Measurements from ENCODE around the gene PTCHD4. TPM values are rescaled to one million over a fixed set of nuclear protein-coding genes. Genes with fewer than 3 reads are reported as not detected.
"Not testable (repeated sequence)": the region's sequence is repeated elsewhere in the genome, so short reads cannot be mapped to it uniquely, and the experiment has no call there.

Gene PTCHD4
- total RNA-seq: not detected in 2 replicates

- intact Hi-C loops (cut with micrococcal nuclease): no loop called here
- Mint-ChIP-seq H3K27ac (no peak within 1 kb of the TSS), H3K4me3 (ENCODE audit: low read depth) (no peak within 1 kb of the TSS), H3K27me3 (ENCODE audit: low read depth) (no peaks in the 10 kb centered on the region), H3K9me3 (peaks cover 4% of the 10 kb centered on the region), H3K4me1 (ENCODE audit: low read depth) (no peaks in the 10 kb centered on the region), H3K36me3 (ENCODE audit: low read depth) (no peaks in the 10 kb centered on the region)
- no peak for DNase-seq (ENCODE audit: low spot score)
Observed at GRCh38 chr6:48111143-48111506, at the start of gene PTCHD4. Gene PTCHD4 (minus strand): TSS chr6:48111197. CDS start chr6:48068957, 42,240 bp downstream.

GRCh38 chr6:48151142-48151541, 40.1 kb upstream of the PTCHD4 start:
- Mint-ChIP-seq H3K9me3 (peaks cover 28% of the 10 kb centered on the region), H3K36me3 (ENCODE audit: low read depth) (no peaks in the 10 kb centered on the region), H3K4me1 (ENCODE audit: low read depth) (no peaks in the 10 kb centered on the region), H3K27me3 (ENCODE audit: low read depth) (no peaks in the 10 kb centered on the region), H3K27ac (no peak overlapping the region), H3K4me3 (ENCODE audit: low read depth) (no peak overlapping the region)
- DNase-seq (ENCODE audit: low spot score): no peak
- intact Hi-C loops (cut with micrococcal nuclease): no loop called here

- H3K36me3 Mint-ChIP-seq (ENCODE audit: low read depth): no peaks in the 10 kb centered on the region
- H3K4me1 Mint-ChIP-seq (ENCODE audit: low read depth): no peaks in the 10 kb centered on the region
- no peak for DNase-seq (ENCODE audit: low spot score)
- no peak overlapping the region for H3K27ac Mint-ChIP-seq
- intact Hi-C loops (cut with micrococcal nuclease): no loop called here
- H3K4me3 Mint-ChIP-seq (ENCODE audit: low read depth): no peak overlapping the region
- H3K9me3 Mint-ChIP-seq: peaks cover 28% of the 10 kb centered on the region
- no peaks in the 10 kb centered on the region for H3K27me3 Mint-ChIP-seq (ENCODE audit: low read depth)
Observed at GRCh38 chr6:48150701-48151100, 39.7 kb upstream of the PTCHD4 start.

GRCh38 chr6:48147051-48147450, 36.1 kb upstream of the PTCHD4 start:
- H3K36me3 Mint-ChIP-seq (ENCODE audit: low read depth): no peaks in the 10 kb centered on the region

GRCh38 chr6:48144021-48144420, 33.0 kb upstream of the PTCHD4 start:
- Mint-ChIP-seq H3K27ac (no peak overlapping the region), H3K36me3 (ENCODE audit: low read depth) (no peaks in the 10 kb centered on the region)

More at GRCh38 chr6:48147051-48147450, 36.1 kb upstream of the PTCHD4 start:
- DNase-seq (ENCODE audit: low spot score): no peak
- Mint-ChIP-seq H3K4me1 (ENCODE audit: low read depth) (no peaks in the 10 kb centered on the region), H3K9me3 (peaks cover 15% of the 10 kb centered on the region), H3K27ac (no peak overlapping the region), H3K27me3 (ENCODE audit: low read depth) (no peaks in the 10 kb centered on the region), H3K4me3 (ENCODE audit: low read depth) (no peak overlapping the region)
- intact Hi-C loops (cut with micrococcal nuclease): no loop called here

GRCh38 chr6:48141975-48142374, 31.0 kb upstream of the PTCHD4 start:
- H3K9me3 Mint-ChIP-seq: no peaks in the 10 kb centered on the region
- H3K27ac Mint-ChIP-seq: no peak overlapping the region
- no peaks in the 10 kb centered on the region for H3K36me3 Mint-ChIP-seq (ENCODE audit: low read depth)
- intact Hi-C loops (cut with micrococcal nuclease): no loop called here
- no peak overlapping the region for H3K4me3 Mint-ChIP-seq (ENCODE audit: low read depth)
- DNase-seq (ENCODE audit: low spot score): no peak
- no peaks in the 10 kb centered on the region for H3K4me1 Mint-ChIP-seq (ENCODE audit: low read depth)
- H3K27me3 Mint-ChIP-seq (ENCODE audit: low read depth): no peaks in the 10 kb centered on the region

More at GRCh38 chr6:48144021-48144420, 33.0 kb upstream of the PTCHD4 start:
- Mint-ChIP-seq H3K4me3 (ENCODE audit: low read depth) (no peak overlapping the region), H3K27me3 (ENCODE audit: low read depth) (no peaks in the 10 kb centered on the region), H3K4me1 (ENCODE audit: low read depth) (no peaks in the 10 kb centered on the region), H3K9me3 (no peaks in the 10 kb centered on the region)
- DNase-seq (ENCODE audit: low spot score): no peak
- intact Hi-C loops (cut with micrococcal nuclease): no loop called here

- DNase-seq (ENCODE audit: low spot score): no peak
- intact Hi-C loops (cut with micrococcal nuclease): no loop called here
- H3K4me1 Mint-ChIP-seq (ENCODE audit: low read depth): no peaks in the 10 kb centered on the region
- H3K27me3 Mint-ChIP-seq (ENCODE audit: low read depth): no peaks in the 10 kb centered on the region
- H3K27ac Mint-ChIP-seq: no peak overlapping the region
- H3K36me3 Mint-ChIP-seq (ENCODE audit: low read depth): no peaks in the 10 kb centered on the region
- H3K4me3 Mint-ChIP-seq (ENCODE audit: low read depth): no peak overlapping the region
- H3K9me3 Mint-ChIP-seq: no peaks in the 10 kb centered on the region
Observed at GRCh38 chr6:48139818-48140614, 29.0 kb upstream of the PTCHD4 start.

GRCh38 chr6:48136856-48137255, 25.9 kb upstream of the PTCHD4 start:
- Mint-ChIP-seq H3K27ac (no peak overlapping the region), H3K4me1 (ENCODE audit: low read depth) (no peaks in the 10 kb centered on the region), H3K4me3 (ENCODE audit: low read depth) (no peak overlapping the region), H3K27me3 (ENCODE audit: low read depth) (no peaks in the 10 kb centered on the region), H3K9me3 (no peaks in the 10 kb centered on the region), H3K36me3 (ENCODE audit: low read depth) (no peaks in the 10 kb centered on the region)
- intact Hi-C loops (cut with micrococcal nuclease): no loop called here
- no peak for DNase-seq (ENCODE audit: low spot score)

- H3K9me3 Mint-ChIP-seq: no peaks in the 10 kb centered on the region
- H3K4me1 Mint-ChIP-seq (ENCODE audit: low read depth): no peaks in the 10 kb centered on the region
- intact Hi-C loops (cut with micrococcal nuclease): no loop called here
- DNase-seq (ENCODE audit: low spot score): no peak
- no peak overlapping the region for H3K4me3 Mint-ChIP-seq (ENCODE audit: low read depth)
- H3K36me3 Mint-ChIP-seq (ENCODE audit: low read depth): no peaks in the 10 kb centered on the region
- no peak overlapping the region for H3K27ac Mint-ChIP-seq
- H3K27me3 Mint-ChIP-seq (ENCODE audit: low read depth): no peaks in the 10 kb centered on the region
Observed at GRCh38 chr6:48135323-48136084, 24.5 kb upstream of the PTCHD4 start.

- Mint-ChIP-seq H3K36me3 (ENCODE audit: low read depth) (no peaks in the 10 kb centered on the region), H3K9me3 (no peaks in the 10 kb centered on the region), H3K4me3 (ENCODE audit: low read depth) (no peak overlapping the region), H3K4me1 (ENCODE audit: low read depth) (no peaks in the 10 kb centered on the region), H3K27ac (no peak overlapping the region), H3K27me3 (ENCODE audit: low read depth) (no peaks in the 10 kb centered on the region)
- DNase-seq (ENCODE audit: low spot score): no peak
- intact Hi-C loops (cut with micrococcal nuclease): no loop called here
Observed at GRCh38 chr6:48134246-48134645, 23.2 kb upstream of the PTCHD4 start.

GRCh38 chr6:48123601-48124000, 12.6 kb upstream of the PTCHD4 start:
- Mint-ChIP-seq H3K36me3 (ENCODE audit: low read depth) (no peaks in the 10 kb centered on the region), H3K27ac (no peak overlapping the region), H3K27me3 (ENCODE audit: low read depth) (no peaks in the 10 kb centered on the region), H3K9me3 (no peaks in the 10 kb centered on the region), H3K4me3 (ENCODE audit: low read depth) (no peak overlapping the region), H3K4me1 (ENCODE audit: low read depth) (no peaks in the 10 kb centered on the region)
- intact Hi-C loops (cut with micrococcal nuclease): no loop called here
- DNase-seq (ENCODE audit: low spot score): no peak

- H3K27me3 Mint-ChIP-seq (ENCODE audit: low read depth); H3K4me1 Mint-ChIP-seq (ENCODE audit: low read depth); intact Hi-C loops (cut with micrococcal nuclease); H3K27ac Mint-ChIP-seq; DNase-seq (ENCODE audit: low spot score); H3K4me3 Mint-ChIP-seq (ENCODE audit: low read depth); H3K9me3 Mint-ChIP-seq; H3K36me3 Mint-ChIP-seq (ENCODE audit: low read depth): not testable (repeated sequence)
Observed at GRCh38 chr6:48121983-48122749, 11.2 kb upstream of the PTCHD4 start.

Measured in activated T-helper 2 cell treated with anti-CD3 and anti-CD28 coated beads, Interferon-gamma antibody, Interleukin-2, Interleukin-4, amounts not matched to agents 10 μg/mL and 5 μg/mL and 100 μg/mL, durations not matched to agents 14 hours and 24 hours and 36 hours (primary cell).